Fibroblast of skin of right biceps (primary cell): ENCODE results near the gene TTC12.
A peak's percentile ranks its signal among the peaks of the same experiment; 100 is the strongest.

Source experiments
- DNase-seq: peaks from one replicate; pipeline ENCODE4 v3.0.0-alpha.2; 2013

TTC12 gene

GRCh38 chr11:113314389-113315301 lies at the start of gene TTC12:
TTC12 (plus strand) TSS chr11:113314583; CDS start chr11:113316258, 1,675 bp downstream.
- DNase-seq: peak; percentile 80

GRCh38 chr11:113265362-113265761 lies 49.0 kb upstream of the TTC12 start:
- DNase-seq: no peak

- DNase-seq: no peak
These were observed 46.9 kb upstream of the TTC12 start for GRCh38 chr11:113267493-113267892.

- no peak for DNase-seq
These were observed 45.3 kb upstream of the TTC12 start for GRCh38 chr11:113269096-113269495.

GRCh38 chr11:113269636-113270035 lies 44.7 kb upstream of the TTC12 start:
- DNase-seq: no peak

- DNase-seq: no peak
These were observed 44.3 kb upstream of the TTC12 start for GRCh38 chr11:113270080-113270479.

GRCh38 chr11:113271551-113272245 lies 42.7 kb upstream of the TTC12 start:
- no peak for DNase-seq

- no peak for DNase-seq
These were observed 42.1 kb upstream of the TTC12 start for GRCh38 chr11:113272281-113272680.

- no peak for DNase-seq
These were observed 41.3 kb upstream of the TTC12 start for GRCh38 chr11:113272927-113273615.

- DNase-seq: no peak
These were observed 40.7 kb upstream of the TTC12 start for GRCh38 chr11:113273720-113274119.

- peak; percentile 10 for DNase-seq
These were observed 39.4 kb upstream of the TTC12 start for GRCh38 chr11:113274713-113275582.

GRCh38 chr11:113275602-113276001 lies 38.8 kb upstream of the TTC12 start:
- DNase-seq: no peak

GRCh38 chr11:113276466-113276865 lies 37.9 kb upstream of the TTC12 start:
- DNase-seq: no peak

- DNase-seq: no peak
These were observed 36.5 kb upstream of the TTC12 start for GRCh38 chr11:113277907-113278306.

- DNase-seq: no peak
These were observed 35.9 kb upstream of the TTC12 start for GRCh38 chr11:113278481-113278880.

GRCh38 chr11:113278925-113279324 lies 35.5 kb upstream of the TTC12 start:
- no peak for DNase-seq

GRCh38 chr11:113279591-113279990 lies 34.8 kb upstream of the TTC12 start:
- no peak for DNase-seq

- no peak for DNase-seq
These were observed 33.2 kb upstream of the TTC12 start for GRCh38 chr11:113281052-113281725.

- no peak for DNase-seq
These were observed 31.4 kb upstream of the TTC12 start for GRCh38 chr11:113282898-113283437.

- DNase-seq: no peak
These were observed 30.5 kb upstream of the TTC12 start for GRCh38 chr11:113283881-113284280.

- no peak for DNase-seq
These were observed 28.4 kb upstream of the TTC12 start for GRCh38 chr11:113286009-113286408.
